SU-DHL-6 (cell line): Measurements from ENCODE around the gene TMEM63B.

Source experiments
- CTCF ChIP-seq: fragments of 200-600 bp; sonication (generic); IDR thresholded peaks from one replicate; pipeline ENCODE4 v1.5.1; 2017; ENCODE audit warnings: antibody characterized with exemption, mild to moderate bottlenecking, low read length, moderate library complexity; ENCODE audit not compliant: insufficient read depth, poor library complexity, severe bottlenecking
- EZH2phosphoT487 ChIP-seq: fragments of 200-600 bp; sonication (generic), shearing (Covaris generic); conservative IDR thresholded peaks from 2 replicates; pipeline ENCODE4 v1.6.1; 2018; ENCODE audit warnings: mild to moderate bottlenecking, antibody characterized with exemption, low read length, moderate library complexity, mixed read lengths

GRCh38 chr6:44138717-44139350 is 11.5 kb downstream of the TMEM63B start:
- TF ChIP-seq CTCF (no peak), EZH2phosphoT487 (no peak)
